Measurements from ENCODE around the gene SNX17. TPM values are rescaled to one million over a fixed set of nuclear protein-coding genes. Genes with fewer than 3 reads are reported as not detected.
"Not testable (repeated sequence)": the region's sequence is repeated elsewhere in the genome, so short reads cannot be mapped to it uniquely, and the experiment has no call there.

SNX17 gene
- total RNA-seq, 1 donor from 2014 or later, result 107 TPM

DNA sequence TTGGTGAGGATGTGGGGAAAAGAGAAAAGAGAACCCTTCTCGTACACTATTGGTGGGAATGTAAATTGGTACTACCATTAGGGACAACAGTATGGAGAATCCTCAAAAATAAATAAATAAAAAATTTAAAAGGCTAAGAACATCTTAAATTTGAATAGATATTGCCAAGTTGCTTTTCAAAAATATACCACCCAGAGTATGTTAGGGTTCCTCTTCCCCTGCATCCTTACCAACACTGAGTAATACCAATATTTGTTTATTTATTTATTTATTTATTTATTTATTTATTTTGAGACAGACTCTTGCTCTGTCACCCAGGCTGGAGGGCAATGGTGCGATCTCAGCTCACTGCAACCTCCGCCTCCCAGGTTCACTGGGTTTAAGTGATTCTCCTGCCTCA, 52.5 kb downstream of the SNX17 start:
- intact Hi-C loops (cut with DNase I), result no loop called here
- no peak overlapping the region for H3K4me3 ChIP-seq
- H3K27me3 ChIP-seq (ENCODE audit: low read depth), result no peaks in the 10 kb centered on the region
- no peaks in the 10 kb centered on the region for H3K4me1 ChIP-seq
- no peaks in the 10 kb centered on the region for H3K36me3 ChIP-seq
- no peak for ATAC-seq
- TF ChIP-seq, protein P1, sequence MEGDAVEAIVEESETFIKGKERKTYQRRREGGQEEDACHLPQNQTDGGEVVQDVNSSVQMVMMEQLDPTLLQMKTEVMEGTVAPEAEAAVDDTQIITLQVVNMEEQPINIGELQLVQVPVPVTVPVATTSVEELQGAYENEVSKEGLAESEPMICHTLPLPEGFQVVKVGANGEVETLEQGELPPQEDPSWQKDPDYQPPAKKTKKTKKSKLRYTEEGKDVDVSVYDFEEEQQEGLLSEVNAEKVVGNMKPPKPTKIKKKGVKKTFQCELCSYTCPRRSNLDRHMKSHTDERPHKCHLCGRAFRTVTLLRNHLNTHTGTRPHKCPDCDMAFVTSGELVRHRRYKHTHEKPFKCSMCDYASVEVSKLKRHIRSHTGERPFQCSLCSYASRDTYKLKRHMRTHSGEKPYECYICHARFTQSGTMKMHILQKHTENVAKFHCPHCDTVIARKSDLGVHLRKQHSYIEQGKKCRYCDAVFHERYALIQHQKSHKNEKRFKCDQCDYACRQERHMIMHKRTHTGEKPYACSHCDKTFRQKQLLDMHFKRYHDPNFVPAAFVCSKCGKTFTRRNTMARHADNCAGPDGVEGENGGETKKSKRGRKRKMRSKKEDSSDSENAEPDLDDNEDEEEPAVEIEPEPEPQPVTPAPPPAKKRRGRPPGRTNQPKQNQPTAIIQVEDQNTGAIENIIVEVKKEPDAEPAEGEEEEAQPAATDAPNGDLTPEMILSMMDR (IDR thresholded peaks at IDR 0.05), result no peak
- no peaks in the 10 kb centered on the region for H3K9me3 ChIP-seq
- H3K27ac ChIP-seq, result no peak overlapping the region
- DNase-seq, result no peak

DNA sequence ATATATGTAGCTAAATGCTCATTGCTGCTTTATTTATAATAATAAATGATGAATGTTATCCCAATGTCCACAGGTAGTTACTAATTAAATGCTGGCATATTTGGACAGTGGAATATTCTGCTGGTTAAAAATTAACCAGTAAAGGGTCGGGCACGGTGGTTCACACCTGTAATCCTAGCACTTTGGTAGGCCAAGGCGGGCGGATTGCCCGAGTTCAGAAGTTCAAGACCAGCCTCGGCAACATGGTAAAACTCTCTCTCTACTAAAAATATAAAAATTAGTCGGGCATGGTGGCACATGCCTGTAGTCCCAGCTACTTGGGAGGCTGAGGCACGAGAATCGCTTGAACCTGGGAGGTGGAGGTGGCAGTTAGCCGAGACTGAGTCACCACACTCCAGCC, 54.6 kb downstream of the SNX17 start:
- ATAC-seq; H3K36me3 ChIP-seq; H3K4me1 ChIP-seq; H3K9me3 ChIP-seq; H3K27me3 ChIP-seq (ENCODE audit: low read depth); H3K27ac ChIP-seq; DNase-seq; intact Hi-C loops (cut with DNase I); H3K4me3 ChIP-seq: not testable (repeated sequence)

Other genes with a start within 250 kb of the SNX17 start
- gene ABHD1, start 246.8 kb upstream of the SNX17 start, total RNA-seq, result 0.21 TPM
- gene PREB, start 236.0 kb upstream of the SNX17 start, total RNA-seq, result 37.7 TPM
- gene PRR30, start 231.2 kb upstream of the SNX17 start, total RNA-seq, result not detected
- 1.2 TPM for gene TCF23, start 221.6 kb upstream of the SNX17 start, total RNA-seq
- gene ATRAID, start 158.6 kb upstream of the SNX17 start, total RNA-seq, result 102 TPM
- gene SLC5A6, start 158.3 kb upstream of the SNX17 start, total RNA-seq, result 20.8 TPM
- 28.8 TPM for gene CAD, start 153.2 kb upstream of the SNX17 start, total RNA-seq
- 0.80 TPM for gene SLC30A3, start 107.6 kb upstream of the SNX17 start, total RNA-seq
- gene DNAJC5G, start 95.2 kb upstream of the SNX17 start, total RNA-seq, result not detected
- not detected for gene TRIM54, start 88.2 kb upstream of the SNX17 start, total RNA-seq
- gene UCN, start 62.2 kb upstream of the SNX17 start, total RNA-seq, result 4.0 TPM
- gene MPV17, start 47.5 kb upstream of the SNX17 start, total RNA-seq, result 79.2 TPM
- gene GTF3C2, start 13.9 kb upstream of the SNX17 start, total RNA-seq, result 56.4 TPM
- 32.9 TPM for gene EIF2B4, start 278 bp upstream of the SNX17 start, total RNA-seq
- 13.9 TPM for gene ZNF513, start 10.1 kb downstream of the SNX17 start, total RNA-seq
- 52.0 TPM for gene PPM1G, start 39.0 kb downstream of the SNX17 start, total RNA-seq
- gene NRBP1, start 58.0 kb downstream of the SNX17 start, total RNA-seq, result 66.5 TPM
- 18.8 TPM for gene KRTCAP3, start 71.8 kb downstream of the SNX17 start, total RNA-seq
- gene IFT172, start 119.1 kb downstream of the SNX17 start, total RNA-seq, result 38.1 TPM
- gene FNDC4, start 124.6 kb downstream of the SNX17 start, total RNA-seq, result 1.6 TPM
- gene GCKR, start 126.2 kb downstream of the SNX17 start, total RNA-seq, result 0.44 TPM
- gene ZNF512, start 212.4 kb downstream of the SNX17 start, total RNA-seq, result 29.5 TPM